A673 (cell line): Measurements from ENCODE around the gene MRPL52. TPM values are rescaled to one million over a fixed set of nuclear protein-coding genes. Genes with fewer than 3 reads are reported as not detected.

ENCODE experiments used
- BruUV-seq: library from RNA; stranded (reverse); fragments of 400-500 nt; replicated peaks from 2 replicates; lab custom pipeline; 2021; lab: Mats Ljungman, UMichigan
- CTCF ChIA-PET: fragments of 300-600 bp; sonication (Branson Sonifier 250); formaldehyde crosslinking; loops from one replicate; lab custom pipeline; 2022; ENCODE audit warnings: antibody characterized with exemption; lab: Charles Lee
- POLR2A ChIA-PET: fragments of 300-600 bp; sonication (Branson Sonifier 250); formaldehyde crosslinking; loops from one replicate; lab custom pipeline; 2022; ENCODE audit warnings: antibody characterized with exemption; ENCODE audit not compliant: low non-redundant PET; lab: Charles Lee
- DNase-seq: peaks from one replicate; pipeline ENCODE4 v3.0.0-alpha.2; 2015; ENCODE audit warnings: low spot score
- H3K27ac ChIP-seq: fragments of 200-600 bp; sonication (generic); 2 replicates; pipeline ENCODE4 v1.5.1; 2016; ENCODE audit warnings: mixed run types, low read depth, mild to moderate bottlenecking, mixed read lengths, antibody characterized with exemption, low read length; ENCODE audit not compliant: poor library complexity, severe bottlenecking
- H3K27me3 ChIP-seq: fragments of 200-600 bp; sonication (generic); replicated peaks from 2 replicates; pipeline ENCODE4 v1.6.1; 2017; ENCODE audit warnings: mixed run types, low read depth, mild to moderate bottlenecking, mixed read lengths, antibody characterized with exemption, low read length; ENCODE audit not compliant: insufficient read depth, poor library complexity
- H3K36me3 ChIP-seq: fragments of 200-600 bp; sonication (generic); 2 replicates; pipeline ENCODE4 v1.6.1; 2016; ENCODE audit warnings: mixed run types, mild to moderate bottlenecking, mixed read lengths, antibody characterized with exemption, low read length; ENCODE audit not compliant: insufficient read depth, poor library complexity, severe bottlenecking
- H3K4me1 ChIP-seq: fragments of 200-600 bp; sonication (generic); 2 replicates; pipeline ENCODE4 v1.6.1; 2017; ENCODE audit warnings: mixed run types, mild to moderate bottlenecking, mixed read lengths, antibody characterized with exemption, low read length; ENCODE audit not compliant: insufficient read depth, poor library complexity, severe bottlenecking
- H3K4me3 ChIP-seq: fragments of 200-600 bp; sonication (generic); 2 replicates; pipeline ENCODE4 v1.5.1; 2016; ENCODE audit warnings: low read depth, mixed run types, mild to moderate bottlenecking, mixed read lengths, low read length; ENCODE audit not compliant: poor library complexity, severe bottlenecking
- H3K9me3 ChIP-seq: fragments of 200-600 bp; sonication (generic); 2 replicates; pipeline ENCODE4 v1.6.1; 2016; ENCODE audit warnings: mixed run types, low read depth, mild to moderate bottlenecking, mixed read lengths, antibody characterized with exemption, low read length; ENCODE audit not compliant: poor library complexity, severe bottlenecking
- CTCF ChIP-seq: fragments of 300-800, 200-600 bp; sonication (generic); conservative IDR thresholded peaks from 2 replicates; pipeline ENCODE4 v1.5.1; 2017; ENCODE audit warnings: low read depth, mild to moderate bottlenecking, antibody characterized with exemption, low read length, moderate library complexity, mixed read lengths
- EZH2 ChIP-seq: fragments of 200-600 bp; sonication (generic); IDR thresholded peaks from 2 replicates; pipeline ENCODE4 v1.6.1; 2017; ENCODE audit warnings: borderline replicate concordance, low read depth, mild to moderate bottlenecking, mixed read lengths, antibody characterized with exemption, low read length; ENCODE audit not compliant: poor library complexity, severe bottlenecking
- intact Hi-C: fragments of 100-400 bp; cut with micrococcal nuclease; formaldehyde crosslinking; loops from one replicate; pipeline ENCODE4 v1.10.0; 2022; ENCODE audit not compliant: unreplicated experiment
- total RNA-seq: library from RNA; stranded (reverse); gene quantifications from 2 replicates; pipeline ENCODE4 v1.2.3, GENCODE V29; 2021

MRPL52 gene
- total RNA-seq, 1 experiment from 2014 or later = 187 TPM

GRCh38 chr14:22878271-22879246, 48.9 kb downstream of the MRPL52 start:
- no peak overlapping the region for H3K27ac ChIP-seq
- intact Hi-C loops = no loop called here
- ChIA-PET POLR2A (no interaction called here), CTCF (interaction anchor here (0.6 kb wide), 1 partner anchor 65 kb away, joined by 9 read pairs; no protein-coding TSS in a partner anchor)
- no peaks in the 10 kb centered on the region for H3K27me3 ChIP-seq
- TF ChIP-seq CTCF (no peak), EZH2 (no peak)
- H3K9me3 ChIP-seq = no peaks in the 10 kb centered on the region
- H3K4me1 ChIP-seq = no peaks in the 10 kb centered on the region
- H3K36me3 ChIP-seq = no peaks in the 10 kb centered on the region
- H3K4me3 ChIP-seq = no peak overlapping the region
- no TSS peak for BruUV-seq
- DNase-seq = no peak

GRCh38 chr14:22882064-22882463, 52.4 kb downstream of the MRPL52 start:
- no peak for DNase-seq
- intact Hi-C loops = no loop called here
- Histone ChIP-seq H3K27me3 (no peaks in the 10 kb centered on the region), H3K4me3 (no peak overlapping the region), H3K4me1 (no peaks in the 10 kb centered on the region), H3K9me3 (no peaks in the 10 kb centered on the region), H3K27ac (no peak overlapping the region), H3K36me3 (no peaks in the 10 kb centered on the region)
- BruUV-seq = no TSS peak
- TF ChIP-seq CTCF (no peak), EZH2 (no peak)
- POLR2A ChIA-PET = no interaction called here
- CTCF ChIA-PET = interaction anchor here (1.3 kb wide), 1 partner anchor 10 kb away, joined by 4 read pairs; the partner anchor contains the start of gene LRP10

DNA sequence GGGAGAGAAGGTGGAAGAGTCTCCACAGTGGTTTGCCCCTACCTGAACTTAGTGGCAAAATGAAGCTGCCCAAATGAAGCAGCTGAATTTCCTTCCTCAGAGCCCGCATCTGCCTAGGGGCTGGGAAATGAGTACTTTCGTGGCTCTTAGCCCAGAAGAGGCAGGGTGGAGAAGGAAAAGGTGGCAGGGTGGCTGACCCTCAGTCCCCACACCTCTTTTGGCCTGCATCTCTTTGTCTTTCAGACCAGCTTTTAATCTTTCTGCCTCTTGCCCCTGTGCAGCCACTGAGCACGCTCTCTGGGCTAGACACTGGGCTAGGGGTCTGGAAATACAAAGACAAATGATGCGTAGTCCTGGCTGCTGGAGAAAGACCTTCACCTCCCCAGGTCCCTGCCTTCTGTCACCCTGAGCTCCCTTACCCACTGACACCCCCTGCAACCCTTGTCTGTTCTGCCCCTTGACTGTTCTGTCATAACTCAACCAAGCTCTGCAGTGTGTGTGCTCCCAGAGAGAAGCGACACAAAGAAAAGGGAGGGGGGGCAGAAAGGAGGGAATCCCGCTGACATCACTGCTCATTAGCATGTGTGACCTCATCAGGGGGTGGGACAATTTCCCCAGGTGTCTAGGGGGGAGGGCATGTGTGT, 53.0 kb downstream of the MRPL52 start:
- BruUV-seq = no TSS peak
- CTCF ChIA-PET = interaction anchor here (0.6 to 1.3 kb wide), 3 partner anchors 11 to 103 kb away, joined by 3 to 4 read pairs (median 3); partner anchors contain the start of gene LRP10
- no peak for TF ChIP-seq EZH2
- TF ChIP-seq CTCF = no peak
- POLR2A ChIA-PET = no interaction called here
- no peak overlapping the region for H3K4me3 ChIP-seq
- H3K4me1 ChIP-seq = no peaks in the 10 kb centered on the region
- H3K27me3 ChIP-seq = no peaks in the 10 kb centered on the region
- H3K27ac ChIP-seq = no peak overlapping the region
- intact Hi-C loops = no loop called here
- H3K36me3 ChIP-seq = no peaks in the 10 kb centered on the region
- no peaks in the 10 kb centered on the region for H3K9me3 ChIP-seq
- DNase-seq = peak; percentile 48
